Neural progenitor cell (in vitro differentiated cells): ENCODE measurements around the gene EDEM3.

ENCODE experiments used
- CTCF ChIP-seq: fragments of 200-600 bp; sonication (generic); IDR thresholded peaks from 2 replicates; pipeline ENCODE4 v1.5.1; 2017; ENCODE audit warnings: antibody characterized with exemption, mild to moderate bottlenecking
- EZH2 ChIP-seq: fragments of 200-600 bp; sonication (generic); IDR thresholded peaks from 2 replicates; pipeline ENCODE4 v1.6.1; 2017; ENCODE audit warnings: antibody characterized with exemption, mild to moderate bottlenecking, moderate library complexity

- TF ChIP-seq CTCF: no peak
- TF ChIP-seq EZH2: no peak
Measured at GRCh38 chr1:184661801-184662200, 92.9 kb downstream of the EDEM3 start.
